OCI-M2 (cell line): ENCODE data around the gene RBMS1.
"Not testable (repeated sequence)": the region's sequence is repeated elsewhere in the genome, so short reads cannot be mapped to it uniquely, and the experiment has no call there.

Experiments
- DNase-seq: peaks from one replicate; lab custom pipeline; 2025; ENCODE audit not compliant: unreplicated experiment; lab: John Stamatoyannopoulos, UW

The RBMS1 gene

DNA sequence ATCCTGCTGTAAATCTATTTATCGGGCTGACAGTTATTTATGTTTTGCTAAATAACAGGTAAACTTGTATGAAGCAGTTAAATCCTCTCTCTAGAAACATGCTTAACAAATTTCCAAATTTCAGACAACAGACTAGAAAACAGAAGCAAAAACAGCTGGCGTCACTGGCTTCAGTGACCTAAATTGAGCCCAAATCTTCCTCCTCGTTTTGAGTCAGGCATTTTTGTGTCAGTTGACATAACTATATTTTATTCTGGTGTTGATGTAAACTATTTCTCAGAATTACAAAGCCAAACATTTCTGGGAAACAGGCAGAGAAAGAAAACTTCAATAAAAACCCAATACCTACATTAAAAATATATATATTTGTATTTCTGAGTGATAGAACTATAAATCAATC lies 21.7 kb downstream of the RBMS1 start:
- no peak for DNase-seq

DNA sequence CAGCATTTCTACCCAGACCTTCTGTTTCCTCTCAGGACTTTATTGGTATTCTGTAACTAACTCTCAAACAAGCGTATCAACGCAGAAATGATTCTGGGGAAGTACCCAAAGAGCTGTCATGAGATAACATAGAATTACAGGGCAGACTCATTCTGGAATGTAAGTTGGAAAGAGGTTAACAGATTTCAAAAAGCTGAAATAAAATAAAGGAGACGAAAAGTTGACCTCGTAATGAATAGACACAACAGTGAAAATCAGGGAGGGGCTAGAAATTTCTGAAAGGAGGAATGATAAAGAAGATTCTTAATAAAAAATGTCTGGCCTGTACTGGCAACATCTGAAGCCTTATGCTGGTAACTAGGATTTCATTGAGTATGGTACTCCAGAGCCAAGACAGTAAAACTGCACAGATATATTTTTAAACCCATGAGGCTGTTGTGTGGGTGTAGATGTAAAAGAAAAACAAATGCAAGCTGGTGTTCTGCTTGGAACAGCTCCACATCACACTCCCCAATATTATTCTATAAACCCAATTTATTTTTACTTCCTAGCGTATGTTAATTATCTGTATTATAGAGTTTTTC lies 23.9 kb downstream of the RBMS1 start:
- no peak for DNase-seq

DNA sequence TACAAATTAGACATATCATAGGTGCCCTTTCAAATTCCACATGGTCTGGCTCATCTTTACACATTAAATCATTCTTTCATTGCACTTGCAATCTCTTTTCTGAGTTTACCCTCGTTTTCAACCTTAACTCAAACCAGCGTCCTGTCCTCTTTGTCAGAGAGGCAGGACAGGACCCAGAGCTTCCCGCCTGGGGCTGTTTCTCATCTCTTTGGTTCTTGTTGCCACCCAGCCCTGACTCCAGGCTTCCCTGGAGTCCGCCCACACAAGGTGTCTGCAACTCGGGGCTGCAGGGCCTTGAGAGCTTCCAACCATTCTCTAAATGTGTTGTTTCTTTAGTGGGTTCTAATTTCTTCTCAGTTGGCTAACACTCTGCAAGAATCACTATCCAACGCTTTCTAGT lies 24.4 kb downstream of the RBMS1 start:
- DNase-seq: no peak

DNA sequence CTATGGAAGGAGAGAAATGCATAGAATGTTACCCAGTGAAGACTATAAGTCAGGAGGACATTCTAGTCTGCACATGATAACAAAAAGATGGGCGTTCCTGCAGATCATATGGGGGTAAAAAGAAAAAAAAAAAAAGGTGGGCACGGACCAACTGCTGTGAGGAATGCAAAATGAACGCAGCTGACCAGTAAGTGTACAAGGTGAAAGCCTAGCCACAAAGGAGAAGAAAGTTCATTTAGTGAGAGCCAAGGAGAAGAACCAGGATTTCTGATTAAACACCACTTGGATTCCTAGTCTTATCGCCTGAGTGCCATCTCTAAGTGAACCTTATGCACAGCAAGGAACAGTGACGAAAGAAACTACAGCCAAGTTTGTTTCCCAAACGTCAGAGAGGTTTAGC lies 26.5 kb downstream of the RBMS1 start:
- no peak for DNase-seq

DNA sequence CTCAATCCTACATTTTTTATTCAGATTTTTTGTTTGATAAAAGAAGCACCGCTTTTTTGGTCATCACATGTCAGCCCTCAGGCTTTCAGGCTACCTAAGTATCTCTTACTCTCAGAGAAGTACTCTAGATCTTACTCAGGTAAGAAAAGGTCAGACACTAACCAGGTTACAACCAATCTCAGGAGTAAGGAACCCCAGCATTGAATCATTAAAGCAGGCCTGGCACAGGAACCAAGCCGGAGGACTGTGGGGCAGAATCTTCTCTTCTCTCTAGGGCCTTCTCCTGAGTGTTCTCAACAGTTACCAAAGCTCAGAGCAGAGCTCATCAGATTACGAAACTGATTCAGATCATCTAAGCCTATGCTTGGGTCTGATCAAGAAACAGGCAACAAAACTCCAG lies 28.2 kb downstream of the RBMS1 start:
- DNase-seq: no peak

DNA sequence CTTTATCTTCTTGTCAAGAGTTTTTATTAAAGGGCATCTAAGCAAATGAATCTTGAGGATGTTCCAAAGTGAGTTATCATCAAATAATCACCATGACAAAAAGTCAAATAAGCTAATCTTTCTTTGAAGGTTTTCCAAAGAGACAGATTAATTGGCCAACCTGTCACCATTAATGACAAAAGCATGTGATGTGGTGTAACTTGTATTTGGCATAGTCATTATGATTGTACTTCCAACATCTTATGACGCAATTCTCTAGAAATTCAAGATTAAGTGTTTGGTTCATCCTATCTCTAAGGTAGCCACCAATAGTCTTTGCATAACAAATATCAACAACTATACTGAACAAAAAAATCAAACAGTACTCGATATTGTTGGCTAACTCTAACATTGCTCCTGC lies 28.6 kb downstream of the RBMS1 start:
- DNase-seq: no peak

DNA sequence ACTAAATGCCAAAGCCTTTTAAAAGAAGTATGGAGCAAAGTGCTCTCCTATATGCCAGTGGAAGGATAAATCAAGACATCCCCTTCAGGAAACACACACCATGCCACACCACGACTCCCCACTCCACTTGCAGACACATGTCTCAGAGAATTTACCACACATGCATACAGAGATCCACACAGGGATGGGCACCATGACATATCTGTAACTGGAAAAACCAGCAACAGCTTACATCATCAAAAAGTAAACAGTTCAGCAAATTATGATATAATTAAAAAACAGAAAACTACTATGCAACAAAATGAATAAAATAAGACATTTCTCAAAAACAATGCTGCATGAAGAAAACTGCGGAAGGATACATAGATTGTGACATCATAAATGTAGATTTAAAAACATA lies 29.6 kb downstream of the RBMS1 start:
- no peak for DNase-seq

DNA sequence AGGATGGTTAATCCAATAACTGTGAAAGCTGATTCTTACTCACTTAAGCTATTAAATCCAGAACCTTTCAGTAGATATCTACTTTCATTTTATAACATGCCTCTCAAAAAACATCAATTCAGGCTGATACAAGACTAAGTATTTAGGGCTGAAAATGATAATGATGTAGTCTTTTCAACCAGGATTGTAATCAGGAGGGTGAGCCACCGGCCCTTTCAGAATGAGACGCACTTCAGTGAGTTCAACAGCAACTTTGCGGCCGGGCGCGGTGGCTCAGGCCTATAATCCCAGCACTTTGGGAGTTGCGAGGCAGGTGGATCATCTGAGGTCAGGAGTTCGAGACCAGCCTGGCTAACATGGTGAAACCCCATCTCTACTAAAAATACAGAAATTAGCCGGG lies 30.4 kb downstream of the RBMS1 start:
- DNase-seq: no peak

DNA sequence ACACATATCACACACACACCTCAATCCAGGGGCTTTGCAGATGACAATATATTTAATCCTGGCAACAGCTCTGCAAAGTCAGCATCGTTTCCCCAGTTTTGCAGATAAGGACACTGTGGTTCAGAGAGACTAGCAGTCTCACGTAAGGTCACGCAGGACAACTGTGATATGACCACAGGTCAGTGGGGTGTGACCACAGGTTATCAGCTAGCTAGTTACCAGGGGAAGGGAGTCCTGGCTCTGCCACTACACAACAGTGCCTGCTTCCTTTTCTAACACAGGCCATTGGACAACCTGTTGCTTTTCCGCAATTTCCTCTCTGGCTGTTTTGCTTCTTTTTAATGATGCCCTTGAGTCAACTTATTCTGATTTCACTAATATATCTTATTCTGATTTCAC lies 33.3 kb downstream of the RBMS1 start:
- DNase-seq: no peak

DNA sequence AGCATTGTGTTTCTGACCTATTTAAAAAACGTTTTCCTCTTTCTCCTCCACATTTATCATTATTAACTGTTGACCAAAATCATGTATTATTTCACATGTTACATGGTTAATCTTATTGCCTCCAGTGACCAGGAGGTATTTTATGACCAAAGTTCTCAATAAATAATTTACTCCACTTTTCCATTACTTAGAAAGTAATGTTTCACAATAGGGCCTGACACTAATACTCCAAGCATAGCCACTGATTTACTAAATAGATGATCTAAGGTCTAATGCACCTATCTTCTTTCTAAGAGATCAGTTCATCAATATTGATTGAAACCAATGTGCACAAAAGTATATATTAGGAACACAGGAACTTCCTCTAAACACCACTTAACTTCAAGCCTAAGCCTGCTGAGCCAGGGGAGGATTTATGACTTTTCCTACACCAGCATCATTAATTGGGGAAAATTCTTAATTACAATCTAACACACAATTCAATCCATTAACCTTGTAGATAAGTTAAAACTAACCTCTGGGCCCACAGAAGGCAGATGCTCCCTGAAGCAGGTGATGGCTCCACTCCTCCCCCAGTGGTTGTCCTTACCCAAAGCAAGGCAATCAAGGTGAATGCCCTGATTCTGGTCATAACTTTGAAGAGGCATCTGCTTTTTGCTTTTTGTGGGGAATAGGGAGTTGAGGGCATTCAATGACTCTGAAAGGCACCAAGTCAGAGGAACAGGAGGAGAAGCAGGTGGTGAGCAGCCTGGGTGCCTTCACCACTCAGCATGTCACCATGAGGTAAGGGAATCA lies 33.9 kb downstream of the RBMS1 start:
- DNase-seq: no peak

DNA sequence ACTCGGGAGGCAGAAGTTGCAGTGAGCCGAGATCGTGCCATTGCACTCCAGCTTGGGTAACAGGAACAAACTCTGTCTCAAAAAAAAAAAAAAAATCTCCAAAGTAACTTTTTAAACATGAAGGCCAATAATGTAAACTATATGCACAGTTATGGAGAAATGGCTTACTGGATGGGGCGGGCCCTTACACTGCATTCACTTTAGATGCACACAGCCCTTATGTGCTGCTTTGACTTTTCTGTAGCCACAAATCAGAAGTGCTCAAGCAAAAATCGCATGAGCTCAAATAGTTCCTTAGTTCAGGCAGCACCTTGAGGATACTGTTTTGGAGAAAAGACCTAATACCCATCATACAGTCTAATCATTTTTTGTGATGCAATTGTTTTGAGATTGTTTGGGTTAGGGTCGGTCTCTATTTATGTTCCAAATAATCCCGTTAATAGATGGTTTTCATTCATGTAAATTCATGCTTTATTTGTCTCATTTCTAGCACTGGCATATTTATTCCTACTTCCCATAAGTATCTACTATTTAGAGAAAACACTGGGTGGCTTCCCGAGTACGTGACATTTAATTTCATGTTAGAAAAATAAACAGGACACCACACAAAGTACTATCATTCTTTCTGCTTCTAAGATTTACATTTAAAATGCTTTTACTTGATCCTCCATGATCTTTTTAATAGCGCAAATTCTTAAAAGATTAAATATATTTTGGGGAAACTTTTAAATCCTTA lies 34.7 kb downstream of the RBMS1 start:
- DNase-seq: no peak

DNA sequence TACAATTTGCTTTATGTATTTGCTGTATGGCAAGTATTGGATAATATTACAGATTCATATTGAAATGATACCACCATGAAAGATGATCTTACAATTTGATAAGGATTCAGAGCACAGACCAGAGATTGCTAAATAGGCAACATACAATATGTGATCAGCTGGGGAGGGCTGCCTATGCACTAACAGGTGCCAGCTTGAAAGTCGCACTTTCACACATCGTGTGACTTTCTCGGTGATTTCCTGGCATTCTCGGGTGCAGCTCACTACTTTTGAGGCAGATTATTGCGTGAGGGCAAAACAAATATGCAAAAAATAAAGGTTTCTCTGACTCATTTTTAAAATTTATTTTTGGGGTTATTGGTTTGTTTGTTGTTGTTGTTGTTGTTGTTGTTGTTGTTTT lies 36.0 kb downstream of the RBMS1 start:
- DNase-seq: no peak

DNA sequence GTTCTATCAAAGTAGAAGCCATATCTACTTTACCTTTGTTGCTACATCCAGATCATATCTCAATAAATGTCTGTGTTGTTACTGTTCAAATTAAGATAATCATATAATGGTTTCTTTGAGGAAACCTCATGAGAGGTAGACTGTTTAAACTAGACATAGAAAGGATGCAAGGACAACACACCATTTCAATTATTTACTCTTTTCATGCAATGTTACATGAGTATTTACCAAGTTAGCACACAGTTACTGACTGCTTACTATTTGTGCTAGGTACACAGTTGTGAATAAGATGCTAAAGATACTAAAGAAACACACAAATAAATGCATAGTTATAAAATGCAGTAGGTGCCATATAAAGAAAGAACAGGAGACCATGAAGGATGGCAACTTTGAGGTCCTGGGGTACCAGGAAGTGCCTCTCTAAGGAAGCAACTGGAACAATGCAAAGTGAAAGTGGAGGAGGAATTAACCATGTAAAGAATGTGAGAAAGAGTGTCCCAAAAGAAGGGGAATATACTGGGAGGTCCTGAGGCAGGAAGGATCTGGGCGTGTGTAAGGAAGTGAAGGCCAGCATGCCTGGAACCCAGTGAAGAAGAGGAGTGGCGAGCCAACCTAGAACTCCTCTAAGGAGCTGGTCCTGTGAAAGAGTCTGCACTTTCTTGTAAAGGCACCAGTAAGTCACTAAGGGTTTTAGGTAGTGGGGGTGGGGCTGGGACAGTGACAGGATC lies 39.4 kb downstream of the RBMS1 start:
- DNase-seq: no peak

DNA sequence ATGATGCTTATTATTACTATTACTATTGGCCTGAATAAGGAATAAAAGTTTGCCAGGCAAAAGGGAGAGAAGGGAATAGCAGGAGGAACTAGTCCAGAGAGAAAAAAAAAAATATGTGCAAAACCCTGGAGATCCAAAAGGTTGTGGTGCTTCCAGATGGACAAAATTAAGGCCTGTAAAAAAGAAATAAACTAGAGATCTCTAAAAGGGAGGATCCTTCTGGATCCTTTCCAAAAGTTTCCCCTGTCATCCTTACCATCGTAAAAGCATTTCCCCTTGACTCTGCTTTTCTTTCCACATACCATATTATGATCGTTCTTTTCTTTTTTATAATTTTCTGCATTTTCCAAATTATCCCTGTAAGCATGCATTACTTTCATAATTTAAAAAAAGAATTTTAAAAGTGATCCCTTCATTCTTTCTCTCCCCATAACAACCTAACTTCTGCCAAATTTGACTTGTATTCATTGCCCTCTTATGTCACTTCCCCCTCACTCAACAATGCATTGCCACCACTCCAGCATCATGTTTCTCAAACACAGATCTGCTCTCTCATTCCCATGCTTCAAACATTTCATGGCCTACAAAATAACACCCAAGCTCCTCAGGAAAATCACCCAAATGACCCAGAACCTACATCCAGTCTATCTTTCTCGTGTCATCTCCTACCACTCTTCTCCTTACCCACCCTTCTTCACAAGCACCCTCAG lies 40.3 kb downstream of the RBMS1 start:
- no peak for DNase-seq

DNA sequence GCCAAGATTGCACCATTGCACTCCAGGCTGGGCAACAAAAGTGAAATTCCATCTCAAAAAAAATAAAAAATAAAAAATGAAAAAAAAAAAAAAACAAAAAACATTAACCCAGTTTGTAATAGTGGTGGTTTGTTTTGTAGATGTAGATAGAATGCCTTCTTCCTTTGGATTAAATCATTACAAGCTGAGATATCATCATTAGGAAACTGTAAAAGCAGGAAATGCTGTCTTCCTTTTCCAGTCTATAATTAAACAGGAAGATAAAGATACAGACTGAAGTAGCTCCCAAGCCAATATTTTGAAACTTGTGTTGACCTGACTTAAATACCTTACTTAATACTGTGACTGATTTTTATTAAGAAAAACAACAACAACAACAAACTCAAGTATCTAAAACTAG lies 43.1 kb downstream of the RBMS1 start:
- no peak for DNase-seq

DNA sequence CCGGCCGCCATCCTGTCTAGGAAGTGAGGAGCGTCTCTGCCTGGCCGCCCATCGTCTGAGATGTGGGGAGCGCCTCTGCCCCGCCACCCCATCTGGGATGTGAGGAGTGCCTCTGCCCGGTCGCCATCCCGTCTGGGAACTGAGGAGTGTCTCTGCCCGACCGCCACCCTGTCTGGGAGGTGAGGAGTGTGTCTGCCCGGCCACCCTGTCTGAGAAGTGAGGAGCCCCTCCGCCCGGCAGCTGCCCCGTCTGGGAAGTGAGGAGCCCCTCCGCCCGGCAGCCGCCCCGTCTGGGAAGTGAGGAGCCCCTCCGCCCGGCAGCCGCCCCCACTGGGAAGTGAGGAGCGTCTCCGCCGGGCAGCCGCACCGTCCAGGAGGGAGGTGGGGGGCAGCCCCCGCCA lies 44.8 kb downstream of the RBMS1 start:
- not testable (repeated sequence) for DNase-seq

DNA sequence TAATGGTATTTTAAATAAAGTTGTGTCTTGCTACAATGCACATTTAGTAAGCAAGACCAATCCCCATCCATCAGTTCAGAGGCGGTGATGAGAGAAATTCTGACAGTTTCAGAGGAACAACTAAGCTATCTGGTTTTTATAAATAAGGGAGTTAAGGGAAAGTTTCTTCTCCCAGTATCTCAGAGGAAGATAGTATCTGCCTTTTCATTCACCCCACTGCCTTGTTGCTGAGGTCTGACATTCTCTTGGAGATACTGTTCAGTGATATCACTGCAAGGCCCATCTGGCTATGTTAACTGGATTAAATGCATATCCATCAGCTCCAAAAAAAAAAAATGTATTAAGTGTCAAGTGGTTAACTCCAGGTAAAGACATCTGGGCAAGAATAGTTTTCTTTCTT lies 47.9 kb downstream of the RBMS1 start:
- DNase-seq: no peak

DNA sequence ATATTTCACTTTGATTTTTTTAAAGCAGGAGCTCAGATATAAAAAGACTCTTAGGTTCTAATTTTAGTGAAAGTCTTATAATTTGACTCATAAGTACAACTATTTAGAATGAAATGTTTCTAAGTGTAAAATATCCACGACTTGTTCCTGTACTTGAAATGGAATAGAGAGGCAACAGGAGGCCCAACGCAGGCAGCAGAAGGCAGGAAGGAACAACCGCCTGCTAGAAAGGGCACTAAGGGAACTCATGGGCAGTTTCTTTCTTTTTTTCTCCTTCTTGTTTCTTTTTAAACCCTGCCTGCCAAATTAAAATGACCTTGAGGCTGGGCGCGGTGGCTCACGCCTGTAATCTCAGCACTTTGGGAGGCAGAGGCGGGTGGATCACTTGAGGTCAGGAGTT lies 51.0 kb downstream of the RBMS1 start:
- DNase-seq: no peak

DNA sequence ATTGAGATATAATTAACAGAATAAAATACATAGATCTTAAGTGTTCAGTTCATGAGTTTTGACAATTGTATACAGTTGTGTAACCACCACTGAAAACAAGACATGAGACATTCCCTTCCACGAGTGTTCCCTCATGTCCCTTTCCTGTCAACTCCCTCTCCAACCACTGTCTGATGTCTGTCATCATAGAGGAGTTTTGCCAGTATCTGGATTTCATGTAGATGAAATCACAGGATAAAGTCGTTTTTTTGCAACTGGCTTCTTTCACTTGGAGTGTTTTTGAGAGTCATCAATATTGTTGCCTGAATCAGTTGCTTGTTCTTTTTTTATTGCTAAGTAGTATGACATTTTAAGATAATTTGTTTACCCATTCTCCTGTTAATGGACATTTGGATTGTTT lies 52.7 kb downstream of the RBMS1 start:
- no peak for DNase-seq

DNA sequence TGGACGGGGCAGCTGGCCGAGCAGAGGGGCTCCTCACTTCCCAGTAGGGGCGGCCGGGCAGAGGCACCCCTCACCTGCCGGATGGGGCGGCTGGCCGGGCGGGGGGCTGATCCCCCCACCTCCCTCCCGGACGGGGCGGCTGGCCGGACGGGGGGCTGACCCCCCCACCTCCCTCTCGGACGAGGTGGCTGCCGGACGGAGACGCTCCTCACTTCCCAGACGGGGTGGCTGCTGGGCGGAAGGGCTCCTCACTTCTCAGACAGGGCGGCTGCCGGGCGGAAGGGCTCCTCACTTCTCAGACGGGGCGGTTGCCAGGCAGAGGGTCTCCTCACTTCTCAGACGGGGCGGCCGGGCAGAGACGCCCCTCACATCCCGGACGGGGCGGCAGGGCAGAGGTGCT lies 54.6 kb downstream of the RBMS1 start:
- DNase-seq: not testable (repeated sequence)

DNA sequence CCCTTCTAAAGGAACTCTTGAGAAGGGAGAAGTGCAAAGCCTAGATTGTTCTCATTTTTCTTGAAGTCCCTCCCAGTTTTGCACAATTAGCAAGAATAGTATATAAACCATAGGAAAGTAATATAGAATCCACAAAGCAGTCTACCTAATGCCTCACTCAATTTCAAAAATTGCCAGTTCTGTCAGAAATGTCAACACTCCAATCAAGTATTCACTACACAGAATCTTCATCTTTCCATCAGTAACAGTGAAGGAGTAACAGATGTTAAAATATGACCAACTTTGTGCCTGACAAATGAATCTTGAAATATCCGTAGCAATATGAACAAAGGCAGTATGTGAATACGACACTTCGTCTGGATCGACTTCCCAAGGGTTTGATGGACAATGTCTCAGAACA lies 56.3 kb downstream of the RBMS1 start:
- DNase-seq: no peak
